Measurements from ENCODE around the gene OR2T29. TPM values are rescaled to one million over a fixed set of nuclear protein-coding genes. Genes with fewer than 3 reads are reported as not detected.
"Not testable (repeated sequence)": the region's sequence is repeated elsewhere in the genome, so short reads cannot be mapped to it uniquely, and the experiment has no call there.

OR2T29 gene, protein sequence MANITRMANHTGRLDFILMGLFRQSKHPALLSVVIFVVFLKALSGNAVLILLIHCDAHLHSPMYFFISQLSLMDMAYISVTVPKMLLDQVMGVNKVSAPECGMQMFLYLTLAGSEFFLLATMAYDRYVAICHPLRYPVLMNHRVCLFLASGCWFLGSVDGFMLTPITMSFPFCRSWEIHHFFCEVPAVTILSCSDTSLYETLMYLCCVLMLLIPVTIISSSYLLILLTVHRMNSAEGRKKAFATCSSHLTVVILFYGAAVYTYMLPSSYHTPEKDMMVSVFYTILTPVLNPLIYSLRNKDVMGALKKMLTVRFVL
- under 1 TPM in 1 of 4 donors, not detected in 3; 0.49 TPM for total RNA-seq

DNA sequence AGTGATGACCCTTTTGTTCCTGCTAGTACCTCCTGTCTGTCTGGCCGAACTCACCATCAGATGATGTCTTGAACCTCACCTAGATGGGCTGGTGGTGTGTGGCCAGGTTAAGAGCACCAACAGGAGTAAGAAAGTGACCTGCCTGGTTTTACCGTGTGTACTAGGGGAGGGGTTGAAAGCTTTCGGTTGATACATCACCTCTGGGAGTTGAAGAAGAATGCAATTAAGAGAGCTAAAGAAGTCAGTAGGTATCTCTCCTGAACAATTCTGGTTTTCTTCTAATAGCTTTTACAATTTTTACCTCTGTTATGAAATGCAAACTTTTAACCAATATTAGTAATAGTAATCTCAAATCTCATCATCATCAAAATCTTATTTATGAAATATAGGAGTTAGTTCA lies at the start of gene OR2T29:
TSS of gene OR2T29 (minus strand) at position 101 of the 400 bp plus-strand sequence. CDS start 3,281 bp downstream, outside the sequence.
- WGBS, 2 donors: 60 to 90% methylated on average over 1 of the region's 3 CpGs
- DNase-seq (ENCODE audit: low spot score in 2 of 2); intact Hi-C loops (cut with DNase I; ENCODE audit: low total_unique reads); H3K4me3 ChIP-seq (ENCODE audit: low read depth, poor library complexity, severe bottlenecking): not testable (repeated sequence)

DNA sequence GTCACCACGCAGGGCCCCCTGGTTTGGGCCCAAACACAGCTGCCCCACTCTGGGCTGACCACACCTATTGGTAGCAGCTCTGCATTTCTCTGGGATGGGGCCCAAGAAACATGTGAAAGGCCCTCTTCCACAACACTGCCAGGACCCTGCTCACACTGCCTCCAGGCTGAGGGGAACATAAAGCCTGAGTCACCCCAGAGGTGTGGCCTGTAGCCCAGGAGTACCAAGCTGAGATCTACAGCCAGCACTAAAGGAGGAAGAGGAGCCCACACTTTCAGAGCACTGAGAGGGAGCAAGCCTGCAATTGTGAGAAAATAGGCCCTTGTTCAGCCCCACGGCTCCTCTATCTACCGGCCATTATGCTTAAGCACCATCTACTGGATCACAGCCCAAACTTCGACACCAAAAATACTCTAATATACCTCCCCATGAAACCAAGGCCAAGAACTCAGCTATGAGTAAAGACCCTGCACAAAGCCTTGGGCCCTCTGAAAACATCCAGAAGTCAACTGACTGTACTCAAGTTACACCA lies 49.4 kb upstream of the OR2T29 start:
- WGBS, 2 donors: 86 to 87% methylated on average over 4 of the region's 4 CpGs
- no peak for DNase-seq (ENCODE audit: low spot score in 2 of 2)
- H3K4me3 ChIP-seq (ENCODE audit: low read depth, poor library complexity, severe bottlenecking): no peak overlapping the region
- intact Hi-C loops (cut with DNase I; ENCODE audit: low total_unique reads): no loop called here
- TF ChIP-seq, protein P1, sequence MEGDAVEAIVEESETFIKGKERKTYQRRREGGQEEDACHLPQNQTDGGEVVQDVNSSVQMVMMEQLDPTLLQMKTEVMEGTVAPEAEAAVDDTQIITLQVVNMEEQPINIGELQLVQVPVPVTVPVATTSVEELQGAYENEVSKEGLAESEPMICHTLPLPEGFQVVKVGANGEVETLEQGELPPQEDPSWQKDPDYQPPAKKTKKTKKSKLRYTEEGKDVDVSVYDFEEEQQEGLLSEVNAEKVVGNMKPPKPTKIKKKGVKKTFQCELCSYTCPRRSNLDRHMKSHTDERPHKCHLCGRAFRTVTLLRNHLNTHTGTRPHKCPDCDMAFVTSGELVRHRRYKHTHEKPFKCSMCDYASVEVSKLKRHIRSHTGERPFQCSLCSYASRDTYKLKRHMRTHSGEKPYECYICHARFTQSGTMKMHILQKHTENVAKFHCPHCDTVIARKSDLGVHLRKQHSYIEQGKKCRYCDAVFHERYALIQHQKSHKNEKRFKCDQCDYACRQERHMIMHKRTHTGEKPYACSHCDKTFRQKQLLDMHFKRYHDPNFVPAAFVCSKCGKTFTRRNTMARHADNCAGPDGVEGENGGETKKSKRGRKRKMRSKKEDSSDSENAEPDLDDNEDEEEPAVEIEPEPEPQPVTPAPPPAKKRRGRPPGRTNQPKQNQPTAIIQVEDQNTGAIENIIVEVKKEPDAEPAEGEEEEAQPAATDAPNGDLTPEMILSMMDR (IDR thresholded peaks at IDR 0.05): no peak
- TF ChIP-seq POLR2A (IDR thresholded peaks at IDR 0.05): no peak

DNA sequence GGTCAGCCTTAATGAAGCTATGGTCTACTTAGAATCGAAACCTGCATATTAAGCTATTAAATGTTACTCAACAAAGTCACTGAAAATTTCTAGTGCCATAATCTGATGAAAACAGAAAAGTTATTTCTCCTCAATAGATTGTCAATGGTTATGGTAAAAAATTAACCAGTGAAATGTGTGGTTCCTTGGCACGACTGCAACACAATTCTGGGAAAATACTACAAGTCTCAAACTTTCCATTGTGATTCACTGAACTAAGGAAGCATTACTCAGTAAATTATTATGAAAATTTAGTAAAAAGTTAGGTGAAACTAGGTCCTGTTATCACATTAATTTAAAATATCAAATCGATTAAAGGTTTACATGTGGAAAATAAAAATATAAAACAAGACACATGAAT lies 47.7 kb upstream of the OR2T29 start:
- intact Hi-C loops (cut with DNase I; ENCODE audit: low total_unique reads): no loop called here
- no peak overlapping the region for H3K4me3 ChIP-seq (ENCODE audit: low read depth, poor library complexity, severe bottlenecking)
- 46 to 49% methylated on average over 3 of the region's 3 CpGs for WGBS, 2 donors
- no peak for DNase-seq (ENCODE audit: low spot score in 2 of 2)
- TF ChIP-seq, protein P1 (IDR thresholded peaks at IDR 0.05): no peak
- TF ChIP-seq POLR2A (IDR thresholded peaks at IDR 0.05): no peak

DNA sequence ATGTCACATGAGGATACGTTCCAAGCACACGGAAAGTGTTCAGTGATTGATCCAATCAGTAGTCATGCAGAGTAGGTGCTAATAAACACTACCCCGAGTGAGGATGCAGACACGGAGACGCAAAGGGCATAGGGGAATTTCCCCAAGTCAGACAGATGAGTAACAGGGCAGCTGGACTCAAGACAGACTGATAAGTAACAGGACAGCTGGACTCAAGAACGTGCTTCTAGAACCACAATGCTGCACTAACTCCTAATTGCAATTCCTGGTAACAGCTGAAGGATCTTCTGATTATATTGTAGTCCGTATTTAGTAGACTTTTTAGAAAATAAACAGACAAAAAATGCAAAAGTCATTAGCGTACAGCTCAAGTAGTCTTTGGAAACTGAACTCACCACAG lies 36.8 kb upstream of the OR2T29 start:
- 82 to 85% methylated on average over 8 of the region's 8 CpGs for WGBS, 2 donors
- DNase-seq (ENCODE audit: low spot score in 2 of 2): no peak
- no peak overlapping the region for H3K4me3 ChIP-seq (ENCODE audit: low read depth, poor library complexity, severe bottlenecking)
- intact Hi-C loops (cut with DNase I; ENCODE audit: low total_unique reads): no loop called here
- TF ChIP-seq POLR2A (IDR thresholded peaks at IDR 0.05): no peak
- TF ChIP-seq, protein P1 (IDR thresholded peaks at IDR 0.05): no peak

DNA sequence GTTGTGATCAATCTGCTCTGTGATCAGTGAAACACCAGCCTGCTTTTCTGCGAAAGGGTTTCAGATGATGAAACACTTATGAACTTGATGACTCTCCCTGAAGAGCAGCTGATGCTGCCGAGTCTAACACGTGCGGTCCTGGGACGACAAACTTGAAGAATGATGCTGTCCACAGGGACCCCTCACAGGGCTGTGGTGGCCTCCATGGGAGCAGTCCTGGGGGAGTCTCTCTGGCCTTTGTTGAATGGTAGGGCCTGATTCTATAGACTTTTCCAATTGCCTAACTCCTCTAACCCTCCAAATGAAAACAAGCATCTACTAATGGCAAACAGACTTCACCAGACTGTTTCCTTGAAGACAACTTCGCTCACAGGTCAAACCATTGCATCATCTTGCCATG lies 35.0 kb upstream of the OR2T29 start, which contains the start of gene OR2T10:
TSS of gene OR2T10 (minus strand) at position 112 of the 400 bp plus-strand sequence. CDS start 3,932 bp downstream, outside the sequence.
- H3K4me3 ChIP-seq (ENCODE audit: low read depth, poor library complexity, severe bottlenecking): no peak within 1 kb of the TSS
- 84 to 92% methylated on average over 3 to 6 of the region's 6 CpGs for WGBS, 2 donors
- TF ChIP-seq, protein P1 (IDR thresholded peaks at IDR 0.05): no peak
- TF ChIP-seq POLR2A (IDR thresholded peaks at IDR 0.05): no peak
- intact Hi-C loops (cut with DNase I; ENCODE audit: low total_unique reads): no loop called here
- DNase-seq (ENCODE audit: low spot score in 2 of 2): no peak

DNA sequence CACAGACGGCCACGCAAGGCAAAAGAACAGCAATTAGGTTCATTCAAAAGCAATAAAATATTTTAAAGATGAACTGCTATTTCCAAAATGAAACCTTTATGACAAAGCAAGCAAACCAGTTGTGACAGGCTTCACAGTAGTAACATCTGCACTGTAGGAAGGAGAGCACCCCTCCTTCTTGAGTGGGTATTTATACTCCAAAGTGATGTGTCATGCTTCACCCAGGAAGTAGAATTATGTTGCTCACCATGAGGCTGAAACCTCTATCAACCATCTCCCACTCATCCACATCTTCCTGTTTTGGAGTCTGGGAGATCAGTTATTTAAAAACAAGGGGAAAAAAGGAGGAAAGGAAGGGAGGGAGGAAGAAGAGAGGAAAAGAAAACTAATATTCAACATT lies 34.0 kb upstream of the OR2T29 start:
- intact Hi-C loops (cut with DNase I; ENCODE audit: low total_unique reads): no loop called here
- WGBS, 2 donors: 53 to 59% methylated on average over 2 of the region's 2 CpGs
- TF ChIP-seq POLR2A (IDR thresholded peaks at IDR 0.05): no peak
- TF ChIP-seq, protein P1 (IDR thresholded peaks at IDR 0.05): no peak
- no peak for DNase-seq (ENCODE audit: low spot score in 2 of 2)
- H3K4me3 ChIP-seq (ENCODE audit: low read depth, poor library complexity, severe bottlenecking): no peak overlapping the region
